H1 (cell line): ENCODE results near the gene SYNDIG1. TPM values are rescaled to one million over a fixed set of nuclear protein-coding genes. Genes with fewer than 3 reads are reported as not detected.

ENCODE experiments used
- CTCF ChIA-PET: fragments of 300-600 bp; sonication (Branson Sonifier 250); formaldehyde crosslinking; loops from one replicate; lab custom pipeline; 2021; ENCODE audit not compliant: partially characterized antibody; lab: Charles Lee
- POLR2A ChIA-PET: fragments of 300-600 bp; sonication (Branson Sonifier 250); formaldehyde crosslinking; loops from one replicate; lab custom pipeline; 2021; ENCODE audit warnings: inconsistent platforms; ENCODE audit not compliant: partially characterized antibody; lab: Charles Lee
- DNase-seq, 2 experiments: peaks; one replicate each; pipeline versions ENCODE4 v3.0.0 to v3.0.0-alpha.2; 2010 to 2022; ENCODE audit warnings: low spot score in 2 of 2, low read depth in 1 of 2, mixed read lengths in 1 of 2
- FAIRE-seq: peaks from 2 replicates; lab custom pipeline; 2011; peaks lifted over from hg19 to GRCh38; lab: Jason Lieb, UNC
- H2AFZ ChIP-seq: 2 replicates; pipeline ENCODE4 v1.8.1; 2012; ENCODE audit warnings: low read length, inconsistent platforms
- H2AK5ac ChIP-seq: 2 replicates; pipeline ENCODE4 v1.6.1; 2013; ENCODE audit warnings: low read depth, low read length
- H2BK120ac ChIP-seq: replicated peaks from 2 replicates; pipeline ENCODE3; 2013; ENCODE audit warnings: low read depth, low read length, inconsistent platforms
- H2BK12ac ChIP-seq: 2 replicates; pipeline ENCODE4 v1.6.1; 2013; ENCODE audit warnings: low read depth, low read length
- H2BK15ac ChIP-seq: 2 replicates; pipeline ENCODE4 v1.6.1; 2013; ENCODE audit warnings: low read length
- H2BK20ac ChIP-seq: 2 replicates; pipeline ENCODE4 v1.6.1; 2013; ENCODE audit warnings: low read length
- H2BK5ac ChIP-seq: 2 replicates; pipeline ENCODE4 v1.6.1; 2013; ENCODE audit warnings: low read depth, low read length
- H3K14ac ChIP-seq: 2 replicates; pipeline ENCODE4 v1.6.1; 2013; ENCODE audit warnings: inconsistent platforms; ENCODE audit not compliant: insufficient read length
- H3K18ac ChIP-seq: 2 replicates; pipeline ENCODE4 v1.6.1; 2013; ENCODE audit warnings: low read length; ENCODE audit errors: extremely low read depth
- H3K23ac ChIP-seq: 2 replicates; pipeline ENCODE4 v1.6.1; 2013; ENCODE audit warnings: inconsistent platforms; ENCODE audit not compliant: insufficient read length
- H3K23me2 ChIP-seq: 2 replicates; pipeline ENCODE4 v1.6.1; 2013; ENCODE audit warnings: low read depth, low read length
- H3K27ac ChIP-seq: 2 replicates; pipeline ENCODE4 v1.6.1; 2011; ENCODE audit warnings: low read depth, low read length, inconsistent platforms
- H3K27me3 ChIP-seq, 4 experiments: replicated peaks in 1 of 4; 1 replicate in 1 of 4; 2 replicates in 3 of 4; pipeline versions ENCODE4 v1.6.1 to v1.8.1; 2011 to 2013; ENCODE audit warnings: low read length in 3 of 4, mild to moderate bottlenecking in 3 of 4, inconsistent platforms in 2 of 4, mixed read lengths in 2 of 4, moderate library complexity in 1 of 4; ENCODE audit not compliant: control insufficient read depth in 3 of 4, insufficient read depth in 3 of 4; ENCODE audit errors: extremely low read depth in 1 of 4
- H3K36me3 ChIP-seq, 4 experiments: 2 replicates each; pipeline versions ENCODE4 v1.6.1 to v1.8.1; 2011 to 2013; ENCODE audit warnings: mild to moderate bottlenecking in 4 of 4, low read length in 3 of 4, moderate library complexity in 2 of 4, control low read depth in 1 of 4, inconsistent platforms in 1 of 4; ENCODE audit not compliant: insufficient read depth in 4 of 4, control insufficient read depth in 2 of 4
- H3K4ac ChIP-seq: replicated peaks from 2 replicates; pipeline ENCODE3; 2013; ENCODE audit warnings: low read length, low read depth, mixed read lengths, inconsistent platforms; ENCODE audit not compliant: insufficient read length
- H3K4me1 ChIP-seq, 4 experiments: replicated peaks in 1 of 4; 1 replicate in 1 of 4; 2 replicates in 3 of 4; pipeline versions ENCODE4 v1.6.1 to v1.8.1; 2011 to 2013; ENCODE audit warnings: low read length in 3 of 4, inconsistent platforms in 2 of 4, mixed read lengths in 1 of 4; ENCODE audit not compliant: insufficient read depth in 4 of 4, control insufficient read depth in 3 of 4
- H3K4me2 ChIP-seq, 2 experiments: 2 replicates each; pipeline versions ENCODE4 v1.6.1 to v1.8.1; 2011 to 2013; ENCODE audit warnings: low read depth in 2 of 2, low read length in 2 of 2, control low read depth in 1 of 2, inconsistent platforms in 1 of 2, mild to moderate bottlenecking in 1 of 2; ENCODE audit not compliant: insufficient read depth in 1 of 2
- H3K4me3 ChIP-seq, 4 experiments: fragments of 200-600, 300-600 bp in 1 of 4; sonication (generic), shearing (Covaris generic), sonication (Bioruptor Twin) in 1 of 4; 2 replicates each; pipeline versions ENCODE4 v1.5.1 to v1.8.1; 2011 to 2016; ENCODE audit warnings: low read length in 4 of 4, low read depth in 3 of 4, control low read depth in 2 of 4, inconsistent platforms in 2 of 4, mild to moderate bottlenecking in 2 of 4, mixed read lengths in 1 of 4, moderate library complexity in 1 of 4; ENCODE audit not compliant: insufficient read depth in 2 of 4; ENCODE audit errors: extremely low read depth in 1 of 4
- H3K56ac ChIP-seq: replicated peaks from 2 replicates; pipeline ENCODE3; 2013; ENCODE audit warnings: low read depth, mild to moderate bottlenecking, mixed read lengths, low read length, inconsistent platforms; ENCODE audit not compliant: insufficient read length
- H3K79me1 ChIP-seq: 2 replicates; pipeline ENCODE4 v1.6.1; 2013; ENCODE audit warnings: low read depth, low read length, control low read depth
- H3K79me2 ChIP-seq, 2 experiments: 2 replicates each; pipeline versions ENCODE4 v1.6.1 to v1.8.1; 2012 to 2013; ENCODE audit warnings: low read length in 2 of 2, mild to moderate bottlenecking in 2 of 2, inconsistent platforms in 1 of 2; ENCODE audit not compliant: insufficient read depth in 2 of 2, control insufficient read depth in 1 of 2
- H3K9ac ChIP-seq, 4 experiments: replicated peaks in 1 of 4; 1 replicate in 1 of 4; 2 replicates in 3 of 4; pipeline versions ENCODE4 v1.6.1 to v1.8.1; 2011 to 2013; ENCODE audit warnings: low read depth in 3 of 4, low read length in 3 of 4, control low read depth in 2 of 4, mild to moderate bottlenecking in 2 of 4, moderate library complexity in 2 of 4, inconsistent platforms in 1 of 4; ENCODE audit errors: extremely low read depth in 1 of 4
- H3K9me3 ChIP-seq, 2 experiments: 2 replicates each; pipeline versions ENCODE4 v1.6.1 to v1.8.1; 2012 to 2013; ENCODE audit warnings: mild to moderate bottlenecking in 2 of 2, moderate library complexity in 2 of 2, control low read depth in 1 of 2, inconsistent platforms in 1 of 2, low read depth in 1 of 2, low read length in 1 of 2, mixed read lengths in 1 of 2; ENCODE audit not compliant: insufficient read depth in 2 of 2
- H4K20me1 ChIP-seq, 2 experiments: replicated peaks in 1 of 2; 2 replicates each; pipeline versions ENCODE3 to v1.8.1; 2011 to 2013; ENCODE audit warnings: inconsistent platforms in 2 of 2, low read length in 2 of 2, mild to moderate bottlenecking in 1 of 2; ENCODE audit not compliant: insufficient read depth in 2 of 2, control insufficient read depth in 1 of 2
- H4K5ac ChIP-seq: 2 replicates; pipeline ENCODE4 v1.6.1; 2013; ENCODE audit warnings: low read length, low read depth, mixed read lengths, inconsistent platforms; ENCODE audit not compliant: insufficient read length
- H4K8ac ChIP-seq: 2 replicates; pipeline ENCODE4 v1.8.0; 2013; ENCODE audit warnings: mild to moderate bottlenecking, moderate library complexity, low read length, inconsistent platforms; ENCODE audit not compliant: insufficient read depth; ENCODE audit errors: extremely low read depth
- H4K91ac ChIP-seq: replicated peaks from 2 replicates; pipeline ENCODE3; 2013; ENCODE audit warnings: low read length, mixed read lengths, inconsistent platforms; ENCODE audit not compliant: insufficient read length
- ASH2L ChIP-seq: fragments of 200-600, 300-600 bp; sonication (generic); IDR thresholded peaks from one replicate; pipeline ENCODE4 v1.7.1; 2017; ENCODE audit warnings: low read length
- BACH1 ChIP-seq: IDR thresholded peaks from 2 replicates; pipeline ENCODE4 v1.6.1; 2012; ENCODE audit warnings: low read length, improper control_type of control experiment
- HDAC2 ChIP-seq, 2 experiments: fragments of 300-600 bp in 1 of 2; sonication (generic) in 1 of 2; IDR thresholded peaks; 2 replicates each; pipeline ENCODE4 v1.6.1; 2011 to 2012; ENCODE audit warnings: low read depth in 2 of 2, low read length in 2 of 2, mild to moderate bottlenecking in 2 of 2, moderate library complexity in 2 of 2, borderline replicate concordance in 1 of 2, inconsistent platforms in 1 of 2
- RAD21 ChIP-seq, 2 experiments: IDR thresholded peaks in 1 of 2; conservative IDR thresholded peaks in 1 of 2; 2 replicates each; pipeline ENCODE4 v1.6.1; 2011; ENCODE audit warnings: low read depth in 2 of 2, low read length in 2 of 2, improper control_type of control experiment in 1 of 2, inconsistent platforms in 1 of 2, mild to moderate bottlenecking in 1 of 2, moderate library complexity in 1 of 2
- SIN3A ChIP-seq, 2 experiments: IDR thresholded peaks in 1 of 2; conservative IDR thresholded peaks in 1 of 2; 2 replicates each; pipeline ENCODE4 v1.6.1; 2011 to 2012; ENCODE audit warnings: low read length in 2 of 2, improper control_type of control experiment in 1 of 2, low read depth in 1 of 2, mild to moderate bottlenecking in 1 of 2
- YY1 ChIP-seq: IDR thresholded peaks from 2 replicates; pipeline ENCODE4 v1.6.1; 2011; ENCODE audit warnings: low read depth, mild to moderate bottlenecking, low read length
- WGBS, 2 experiments: shearing (Covaris generic) in 1 of 2; methylation state at CpG; one replicate each; pipeline versions ENCODE4 v1.1.6 to v1.1.7; 2013 to 2015; ENCODE audit warnings: low lambda C conversion rate in 2 of 2, mixed read lengths in 2 of 2, inconsistent platforms in 1 of 2, low coverage in 1 of 2, missing lambda C conversion rate in 1 of 2; ENCODE audit not compliant: insufficient replicate concordance in 2 of 2, insufficient coverage in 1 of 2, insufficient read length in 1 of 2; ENCODE audit errors: extremely low coverage in 1 of 2, missing lambda C conversion rate in 1 of 2; 5-methylcytosine and 5-hydroxymethylcytosine counted together
- polyA plus RNA-seq, 7 experiments: library from polyadenylated mRNA; depleted of rRNA in 3 of 7; stranded (reverse) in 5 of 7; unstranded in 2 of 7; fragments of >200 nt in 5 of 7; fragments of 200-250 nt in 2 of 7; gene quantifications; 1 replicate in 5 of 7; 2 replicates in 1 of 7; 4 replicates in 1 of 7; pipeline versions ENCODE4 v1.2.1 to v1.2.3, GENCODE V29; 2011 to 2013; ENCODE audit warnings: missing spikeins in 2 of 7, mixed read lengths in 2 of 7
- total RNA-seq: library from RNA; stranded (reverse); fragmentation: NEBNext Ultra II Directional; extraction: Animal tissue kit (Norgen Biotek cat#: 25700); gene quantifications from 2 replicates; pipeline ENCODE4 v1.2.1, GENCODE V29; 2021
- TF ChIP-seq, protein P1 (sequence below), 3 experiments: IDR thresholded peaks; 1 replicate in 2 of 3; 2 replicates in 1 of 3; pipeline versions ENCODE4 v1.5.1 to v1.6.1; 2011; ENCODE audit warnings: low read length in 3 of 3, mild to moderate bottlenecking in 3 of 3, inconsistent platforms in 2 of 3, low read depth in 1 of 3, moderate library complexity in 1 of 3; ENCODE audit not compliant: insufficient read depth in 1 of 3; ENCODE audit errors: control extremely low read depth in 1 of 3

The SYNDIG1 gene
- total and polyA plus RNA-seq, 2 of the 8 experiments (the other 6 are each of a cell fraction or from before 2014, with no cell fraction given), result 6.5 to 7.8 TPM

DNA sequence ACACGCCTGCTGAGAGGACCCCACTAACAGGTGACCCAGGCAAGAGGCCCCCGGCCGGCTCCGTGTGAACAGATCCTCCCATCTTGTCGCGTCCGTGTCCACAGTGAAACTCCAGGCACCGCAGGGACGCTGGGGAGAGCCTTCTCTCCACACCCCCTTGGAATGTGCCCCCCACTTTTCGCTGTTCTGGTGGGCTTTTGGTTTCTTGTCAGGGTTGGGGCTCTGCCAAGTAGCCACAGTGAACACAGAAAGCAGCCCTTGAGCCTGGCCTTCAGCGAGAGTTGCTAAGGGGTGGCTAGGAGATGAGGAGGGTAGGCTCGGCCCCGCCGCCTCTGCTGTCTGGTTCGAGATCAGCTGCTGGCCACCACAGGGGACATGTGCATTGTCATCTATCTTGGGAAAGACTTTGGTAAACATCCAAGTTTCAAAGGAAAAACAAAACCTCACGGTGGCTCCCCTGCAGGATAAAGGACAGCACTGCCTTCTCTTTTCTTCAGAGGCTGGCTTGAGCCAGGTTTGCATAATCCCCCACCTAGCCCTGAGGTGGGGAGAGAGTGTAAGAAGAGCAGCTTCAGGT lies 22.7 kb downstream of the SYNDIG1 start:
- H4K91ac ChIP-seq, result peak overlapping the region; percentile 30
- peak; percentile 75 to 81; a peak in 2 of 4 replicates for TF ChIP-seq SIN3A (conservative IDR thresholded peaks at IDR 0.05 in 1 of 2, IDR thresholded peaks at IDR 0.05 in 1 of 2; ENCODE audit: low read depth in 1 of 2, low read length in 2 of 2)
- 0 out of 2 replicates have a peak, but pooled peaks have one; percentile 34 for TF ChIP-seq YY1
- peak; percentile 10 to 44; a peak in 3 of 4 replicates for TF ChIP-seq RAD21 (IDR thresholded peaks at IDR 0.05 in 1 of 2, conservative IDR thresholded peaks at IDR 0.05 in 1 of 2; ENCODE audit: low read depth in 2 of 2, low read length in 2 of 2)
- TF ChIP-seq, protein P1, sequence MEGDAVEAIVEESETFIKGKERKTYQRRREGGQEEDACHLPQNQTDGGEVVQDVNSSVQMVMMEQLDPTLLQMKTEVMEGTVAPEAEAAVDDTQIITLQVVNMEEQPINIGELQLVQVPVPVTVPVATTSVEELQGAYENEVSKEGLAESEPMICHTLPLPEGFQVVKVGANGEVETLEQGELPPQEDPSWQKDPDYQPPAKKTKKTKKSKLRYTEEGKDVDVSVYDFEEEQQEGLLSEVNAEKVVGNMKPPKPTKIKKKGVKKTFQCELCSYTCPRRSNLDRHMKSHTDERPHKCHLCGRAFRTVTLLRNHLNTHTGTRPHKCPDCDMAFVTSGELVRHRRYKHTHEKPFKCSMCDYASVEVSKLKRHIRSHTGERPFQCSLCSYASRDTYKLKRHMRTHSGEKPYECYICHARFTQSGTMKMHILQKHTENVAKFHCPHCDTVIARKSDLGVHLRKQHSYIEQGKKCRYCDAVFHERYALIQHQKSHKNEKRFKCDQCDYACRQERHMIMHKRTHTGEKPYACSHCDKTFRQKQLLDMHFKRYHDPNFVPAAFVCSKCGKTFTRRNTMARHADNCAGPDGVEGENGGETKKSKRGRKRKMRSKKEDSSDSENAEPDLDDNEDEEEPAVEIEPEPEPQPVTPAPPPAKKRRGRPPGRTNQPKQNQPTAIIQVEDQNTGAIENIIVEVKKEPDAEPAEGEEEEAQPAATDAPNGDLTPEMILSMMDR (IDR thresholded peaks at IDR 0.05; ENCODE audit: control extremely low read depth in 1 of 3, insufficient read depth in 1 of 3, low read depth in 1 of 3, low read length in 3 of 3), result peak; percentile 3 to 62 (median 28)
- TF ChIP-seq HDAC2 (IDR thresholded peaks at IDR 0.05; ENCODE audit: borderline replicate concordance in 1 of 2, low read depth in 2 of 2, low read length in 2 of 2), result peak in 1 of 2 experiments; percentile 30; a peak in 2 of 4 replicates
- TF ChIP-seq BACH1, result peak; percentile 70
- peak; percentile 26 for TF ChIP-seq ASH2L

More for the DNA sequence above, 22.7 kb downstream of the SYNDIG1 start:
- Histone ChIP-seq H2BK12ac (peak overlapping the region; percentile 52), H4K5ac (peak overlapping the region; percentile 48), H3K27me3 (no peaks in the 10 kb centered on the region), H3K4me2 (peak overlapping the region; percentile 56 to 70; a peak in 3 of 4 replicates), H2BK5ac (no peak overlapping the region), H2AK5ac (no peak overlapping the region; the same call in 1 of the 2 replicates), H3K14ac (no peak overlapping the region), H3K79me2 (peaks cover 0 to 12% of the 10 kb centered on the region in 2 experiments; a peak in 2 of 4 replicates), H3K18ac (peak overlapping the region; percentile 91; the same call in 1 of the 2 replicates), H3K56ac (no peak overlapping the region), H3K23me2 (peaks cover 4% of the 10 kb centered on the region; the same call in 1 of the 2 replicates), H2AFZ (no peak overlapping the region), H3K23ac (no peak overlapping the region), H3K27ac (0 out of 2 replicates have a peak overlapping the region, but pooled peaks have one; percentile 31), H2BK20ac (no peak overlapping the region), H3K4me1 (peaks cover 8 to 23% (median 18%) of the 10 kb centered on the region in 4 experiments), H4K20me1 (peaks cover 1 to 11% of the 10 kb centered on the region in 2 experiments), H2BK15ac (no peak overlapping the region), H3K36me3 (peaks cover 0 to 15% (median 5%) of the 10 kb centered on the region in 4 experiments; a peak in 3 of 8 replicates), H3K9me3 (no peaks in the 10 kb centered on the region), H3K4me3 (peak overlapping the region in 3 of 4 experiments; percentile 11 to 16 (median 15); a peak in 2 of 8 replicates), H3K9ac (no peak overlapping the region), H3K4ac (peak overlapping the region; percentile 36), H3K79me1 (peaks cover 4% of the 10 kb centered on the region; the same call in 1 of the 2 replicates), H2BK120ac (peak overlapping the region; percentile 48), H4K8ac (peak overlapping the region; percentile 88; the same call in 1 of the 2 replicates)
- ChIA-PET CTCF (interaction anchor here (1.1 to 2.4 kb wide), 5 partner anchors 10 to 34 kb away, joined by 3 to 6 read pairs (median 3); no protein-coding TSS in a partner anchor), POLR2A (interaction anchor here (1.1 to 1.2 kb wide), 2 partner anchors 22 to 44 kb away, joined by 3 to 4 read pairs; no protein-coding TSS in a partner anchor)
- 47% methylated on average over 16 of the region's 16 CpGs; no CpG with 5 or more reads in 1 of the 2 experiments for WGBS, 2 experiments
- FAIRE-seq (peak; percentile 73), DNase-seq (peak in 1 of 2 experiments; percentile 58)
